ENCODE data around the gene ZFAND3.

- no peak for TF ChIP-seq CTCF (optimal IDR thresholded peaks at IDR 0.05 in 1 of 3, IDR thresholded peaks at IDR 0.05 in 1 of 3, conservative IDR thresholded peaks at IDR 0.05 in 1 of 3; ENCODE audit: extremely low read depth in 1 of 3, insufficient read depth in 2 of 3, low read length in 3 of 3)
- TF ChIP-seq EZH2 (IDR thresholded peaks at IDR 0.05; ENCODE audit: low read length) = no peak
These were observed 127.9 kb downstream of the ZFAND3 start for GRCh38 chr6:37947468-37947867.

All from keratinocyte (primary cell).